IPS-18c (cell line): ENCODE results near the gene ARID1B.

ENCODE experiments used
- H3K4me3 ChIP-seq: 2 replicates; pipeline ENCODE4 v1.7.0; 2013; ENCODE audit warnings: low read depth, mild to moderate bottlenecking, low read length, moderate library complexity; ENCODE audit not compliant: insufficient read depth
- H3K9me3 ChIP-seq: one replicate; pipeline ENCODE4 v1.6.1; 2013; ENCODE audit warnings: mild to moderate bottlenecking, low read length, moderate library complexity; ENCODE audit not compliant: control insufficient read depth, insufficient read depth

The ARID1B gene

GRCh38 chr6:157017022-157017421 is 239.8 kb downstream of the ARID1B start:
- Histone ChIP-seq H3K4me3 (no peak overlapping the region), H3K9me3 (no peaks in the 10 kb centered on the region)

- Histone ChIP-seq H3K9me3 (no peaks in the 10 kb centered on the region), H3K4me3 (no peak overlapping the region)
Observed at GRCh38 chr6:157017861-157018260, 240.7 kb downstream of the ARID1B start.

- no peaks in the 10 kb centered on the region for H3K9me3 ChIP-seq
- no peak overlapping the region for H3K4me3 ChIP-seq
Observed at GRCh38 chr6:157019115-157019641, 242.0 kb downstream of the ARID1B start.

GRCh38 chr6:157019733-157020132 is 242.6 kb downstream of the ARID1B start:
- Histone ChIP-seq H3K9me3 (no peaks in the 10 kb centered on the region), H3K4me3 (no peak overlapping the region)

GRCh38 chr6:157020398-157020797 is 243.2 kb downstream of the ARID1B start:
- Histone ChIP-seq H3K4me3 (peak overlapping the region; percentile 83), H3K9me3 (no peaks in the 10 kb centered on the region)

GRCh38 chr6:157020881-157021343 is 243.7 kb downstream of the ARID1B start:
- H3K9me3 ChIP-seq, result no peaks in the 10 kb centered on the region

GRCh38 chr6:157021344-157021992 is 244.3 kb downstream of the ARID1B start:
- Histone ChIP-seq H3K9me3 (no peaks in the 10 kb centered on the region), H3K4me3 (peak overlapping the region; percentile 83)

More at GRCh38 chr6:157020881-157021343, 243.7 kb downstream of the ARID1B start:
- peak overlapping the region; percentile 83 for H3K4me3 ChIP-seq

GRCh38 chr6:157021993-157022740 is 245.0 kb downstream of the ARID1B start:
- Histone ChIP-seq H3K9me3 (no peaks in the 10 kb centered on the region), H3K4me3 (peak overlapping the region; percentile 83)

- no peaks in the 10 kb centered on the region for H3K9me3 ChIP-seq
- H3K4me3 ChIP-seq, result no peak overlapping the region
Observed at GRCh38 chr6:157023958-157024357, 246.8 kb downstream of the ARID1B start.

- Histone ChIP-seq H3K9me3 (no peaks in the 10 kb centered on the region), H3K4me3 (no peak overlapping the region)
Observed at GRCh38 chr6:157024745-157025144, 247.6 kb downstream of the ARID1B start.

GRCh38 chr6:157025437-157025836 is 248.3 kb downstream of the ARID1B start:
- Histone ChIP-seq H3K4me3 (no peak overlapping the region), H3K9me3 (no peaks in the 10 kb centered on the region)

- H3K9me3 ChIP-seq, result no peaks in the 10 kb centered on the region
- H3K4me3 ChIP-seq, result no peak overlapping the region
Observed at GRCh38 chr6:157029980-157030690, 253.0 kb downstream of the ARID1B start.

- H3K9me3 ChIP-seq, result no peaks in the 10 kb centered on the region
Observed at GRCh38 chr6:157030755-157031154, 253.6 kb downstream of the ARID1B start.

GRCh38 chr6:157032923-157033322 is 255.7 kb downstream of the ARID1B start:
- no peak overlapping the region for H3K4me3 ChIP-seq
- no peaks in the 10 kb centered on the region for H3K9me3 ChIP-seq

More at GRCh38 chr6:157030755-157031154, 253.6 kb downstream of the ARID1B start:
- no peak overlapping the region for H3K4me3 ChIP-seq

GRCh38 chr6:157033428-157034140 is 256.4 kb downstream of the ARID1B start:
- Histone ChIP-seq H3K9me3 (no peaks in the 10 kb centered on the region), H3K4me3 (no peak overlapping the region)

- no peak overlapping the region for H3K4me3 ChIP-seq
- no peaks in the 10 kb centered on the region for H3K9me3 ChIP-seq
Observed at GRCh38 chr6:157034436-157035230, 257.5 kb downstream of the ARID1B start.
